ENCODE measurements around the gene RHOT2. TPM values are rescaled to one million over a fixed set of nuclear protein-coding genes. Genes with fewer than 3 reads are reported as not detected.

The RHOT2 gene
- total and polyA plus RNA-seq, 9 of the 15 experiments (the other 6 are each of a cell fraction or from before 2014, with no cell fraction given), result 5.0 to 373 (median 112) TPM

GRCh38 chr16:679814-680624 is 12.1 kb downstream of the RHOT2 start, which contains the start of gene STUB1 (continued):
- TF ChIP-seq GTF3C2 (IDR thresholded peaks at IDR 0.05; ENCODE audit: borderline replicate concordance, extremely low read depth, insufficient read length) (no peak), NONO (IDR thresholded peaks at IDR 0.05; ENCODE audit: low read depth in 2 of 2, low read length in 1 of 2) (peak in 1 of 2 experiments; percentile 56; a peak in 2 of 4 replicates), POLR2H (tag; IDR thresholded peaks at IDR 0.05; ENCODE audit: low read depth) (no peak), SMAD4 (CRISPR knock-in tag; conservative IDR thresholded peaks at IDR 0.05) (peak; percentile 40; the same call in 1 of the 2 replicates), NR4A1 (CRISPR knock-in tag; IDR thresholded peaks at IDR 0.05) (no peak), NR4A1 (tag; IDR thresholded peaks at IDR 0.05) (no peak), ZNF583 (CRISPR knock-in tag; IDR thresholded peaks at IDR 0.05) (no peak), ZNF561 (CRISPR knock-in tag; conservative IDR thresholded peaks at IDR 0.05) (no peak), MXD1 (CRISPR knock-in tag; IDR thresholded peaks at IDR 0.05; ENCODE audit: borderline replicate concordance, poor library complexity, severe bottlenecking) (peak; percentile 16), TAF15 (IDR thresholded peaks at IDR 0.05; ENCODE audit: low read depth, low read length) (no peak), ZNF408 (CRISPR knock-in tag; IDR thresholded peaks at IDR 0.05; ENCODE audit: low read depth) (no peak), ZBTB49 (CRISPR knock-in tag; IDR thresholded peaks at IDR 0.05; ENCODE audit: borderline replicate concordance) (no peak), ATF3 (IDR thresholded peaks at IDR 0.05) (no peak), ATF3 (CRISPR knock-in tag; conservative IDR thresholded peaks at IDR 0.05) (no peak), ZNF695 (CRISPR knock-in tag; IDR thresholded peaks at IDR 0.05) (no peak), ZZZ3 (IDR thresholded peaks at IDR 0.05) (no peak), TARDBP (IDR thresholded peaks at IDR 0.05) (peak; percentile 85), TCFL5 (CRISPR knock-in tag; conservative IDR thresholded peaks at IDR 0.05) (no peak), RFX5 (IDR thresholded peaks at IDR 0.05; ENCODE audit: low read depth, low read length) (no peak), ZNF224 (CRISPR knock-in tag; IDR thresholded peaks at IDR 0.05) (no peak), KLF13 (tag; IDR thresholded peaks at IDR 0.05; ENCODE audit: borderline replicate concordance, low read depth) (peak; percentile 69; the same call in 1 of the 2 replicates), BDP1 (IDR thresholded peaks at IDR 0.05; ENCODE audit: insufficient read depth, insufficient read length) (no peak)

Measured in K562 (cell line).